GM23338 (cell line): ENCODE measurements around the gene TPK1. TPM values are rescaled to one million over a fixed set of nuclear protein-coding genes. Genes with fewer than 3 reads are reported as not detected.

Source experiments
- ATAC-seq: fragments of 200-7000 bp; cut with Tn5 transposase; 3 replicates; pipeline ENCODE4 v1.9.1; 2020
- DNase-seq: peaks from one replicate; pipeline ENCODE4 v3.0.0-alpha.2; 2015; ENCODE audit warnings: low spot score
- H2AFZ ChIP-seq: fragments of 200-600 bp; sonication (generic); 2 replicates; pipeline ENCODE4 v1.8.0; 2016; ENCODE audit warnings: antibody characterized with exemption, mild to moderate bottlenecking, moderate library complexity
- H3F3A ChIP-seq: fragments of 200-600 bp; sonication (generic); replicated peaks from 2 replicates; pipeline ENCODE4 v1.8.0; 2017; ENCODE audit warnings: antibody characterized with exemption, mixed run types, low read depth
- H3K27ac ChIP-seq: fragments of 200-600 bp; sonication (generic); 2 replicates; pipeline ENCODE4 v1.6.1; 2016; ENCODE audit warnings: low read depth
- H3K27me3 ChIP-seq: fragments of 200-600 bp; sonication (generic); 2 replicates; pipeline ENCODE4 v1.8.0; 2016; ENCODE audit warnings: mild to moderate bottlenecking, mixed run types, moderate library complexity; ENCODE audit not compliant: insufficient read depth
- H3K36me3 ChIP-seq: fragments of 200-600 bp; sonication (generic); 2 replicates; pipeline ENCODE4 v1.8.0; 2016; ENCODE audit warnings: mild to moderate bottlenecking; ENCODE audit not compliant: insufficient read depth
- H3K4me1 ChIP-seq: fragments of 200-600 bp; sonication (generic); 2 replicates; pipeline ENCODE4 v1.8.0; 2016; ENCODE audit warnings: mild to moderate bottlenecking, moderate library complexity; ENCODE audit not compliant: insufficient read depth
- H3K4me2 ChIP-seq: fragments of 200-600 bp; sonication (generic); 2 replicates; pipeline ENCODE4 v1.7.1; 2017; ENCODE audit warnings: mixed run types
- H3K4me3 ChIP-seq: fragments of 200-600 bp; sonication (generic); 2 replicates; pipeline ENCODE4 v1.6.1; 2016; ENCODE audit warnings: mixed run types
- H3K79me2 ChIP-seq: fragments of 200-600 bp; sonication (generic); replicated peaks from 2 replicates; pipeline ENCODE4 v1.8.0; 2017; ENCODE audit warnings: mild to moderate bottlenecking; ENCODE audit not compliant: insufficient read depth
- H3K9me2 ChIP-seq: fragments of 200-600 bp; sonication (generic); 2 replicates; pipeline ENCODE4 v1.8.0; 2017; ENCODE audit not compliant: insufficient read depth
- H4K20me1 ChIP-seq: fragments of 200-600 bp; sonication (generic); replicated peaks from 2 replicates; pipeline ENCODE4 v1.8.0; 2017; ENCODE audit warnings: mild to moderate bottlenecking; ENCODE audit not compliant: insufficient read depth
- H3K27ac Mint-ChIP-seq: 2 replicates; pipeline ENCODE4 v1.8.0; 2020; ENCODE audit warnings: inconsistent platforms, mild to moderate bottlenecking, moderate library complexity, mixed read lengths
- H3K27me3 Mint-ChIP-seq: 3 replicates; pipeline ENCODE4 v1.8.0; 2022; ENCODE audit warnings: low read depth, mild to moderate bottlenecking, moderate library complexity, mixed read lengths, inconsistent platforms; ENCODE audit not compliant: insufficient read depth, poor library complexity
- H3K36me3 Mint-ChIP-seq: 3 replicates; pipeline ENCODE4 v1.8.0; 2021; ENCODE audit warnings: low read depth, mild to moderate bottlenecking, inconsistent platforms, moderate library complexity, mixed read lengths
- H3K4me1 Mint-ChIP-seq: 3 replicates; pipeline ENCODE4 v1.8.0; 2020; ENCODE audit warnings: mild to moderate bottlenecking, inconsistent platforms, mixed read lengths
- H3K4me3 Mint-ChIP-seq: 3 replicates; pipeline ENCODE4 v1.8.0; 2021; ENCODE audit warnings: moderate library complexity, mild to moderate bottlenecking, inconsistent platforms, mixed read lengths
- H3K9me3 Mint-ChIP-seq: 3 replicates; pipeline ENCODE4 v1.8.0; 2020; ENCODE audit warnings: moderate library complexity, mild to moderate bottlenecking, inconsistent platforms, mixed read lengths
- CREB1 ChIP-seq: fragments of 250-450 bp; sonication (Bioruptor Pico); IDR thresholded peaks from 2 replicates; pipeline ENCODE4 v1.5.0; 2020; ENCODE audit warnings: low read depth, mild to moderate bottlenecking, moderate library complexity
- EZH2 ChIP-seq: fragments of 200-600 bp; sonication (generic); IDR thresholded peaks from one replicate; pipeline ENCODE4 v1.8.0; 2017; ENCODE audit warnings: antibody characterized with exemption, mild to moderate bottlenecking, low read depth; ENCODE audit not compliant: unreplicated experiment
- JUNB ChIP-seq: IDR thresholded peaks from one replicate; pipeline ENCODE4 v1.6.1; 2016; ENCODE audit warnings: antibody characterized with exemption; ENCODE audit not compliant: unreplicated experiment
- NANOG ChIP-seq: IDR thresholded peaks from 2 replicates; pipeline ENCODE4 v1.6.1; 2016; ENCODE audit warnings: antibody characterized with exemption, borderline replicate concordance
- POLR2AphosphoS5 ChIP-seq: IDR thresholded peaks from 2 replicates; pipeline ENCODE4 v1.6.1; 2016; ENCODE audit warnings: antibody characterized with exemption, low read depth
- STAT1 ChIP-seq: IDR thresholded peaks from one replicate; pipeline ENCODE4 v1.6.1; 2016; ENCODE audit warnings: antibody characterized with exemption; ENCODE audit not compliant: unreplicated experiment
- ZNF114 ChIP-seq: fragments of 250-450 bp; sonication (Bioruptor Pico); IDR thresholded peaks from 2 replicates; pipeline ENCODE4 v1.5.0; 2020; ENCODE audit warnings: mild to moderate bottlenecking, moderate library complexity
- ZNF331 ChIP-seq: fragments of 250-450 bp; sonication (Bioruptor Pico); IDR thresholded peaks from 2 replicates; pipeline ENCODE4 v1.5.0; 2020; ENCODE audit warnings: low read depth, mild to moderate bottlenecking, moderate library complexity
- ZNF462 ChIP-seq: fragments of 250-450 bp; sonication (Bioruptor Pico); IDR thresholded peaks from 2 replicates; pipeline ENCODE4 v1.5.0; 2020; ENCODE audit warnings: mild to moderate bottlenecking, moderate library complexity
- polyA plus RNA-seq: library from polyadenylated mRNA; unstranded; fragments of >200 nt; fragmentation: Nextera tagmentation; extraction: Ambion mirVana; gene quantifications from 2 replicates; pipeline ENCODE4 v1.2.1, GENCODE V29; 2016
- total RNA-seq: library from RNA; depleted of rRNA; stranded (reverse); fragments of >200 nt; shearing (Covaris generic); gene quantifications from 2 replicates; pipeline ENCODE4 v1.2.3, GENCODE V29; 2014

The TPK1 gene
- total and polyA plus RNA-seq, 2 experiments from 2014 or later = 2.6 to 2.9 TPM

- no peak overlapping the region for H3K27ac ChIP-seq
- Mint-ChIP-seq H3K4me1 (peaks cover 6% of the 10 kb centered on the region; the same call in 2 of the 3 replicates), H3K27ac (no peak overlapping the region), H3K27me3 (no peaks in the 10 kb centered on the region), H3K4me3 (no peak overlapping the region), H3K36me3 (no peaks in the 10 kb centered on the region), H3K9me3 (no peaks in the 10 kb centered on the region)
- no peaks in the 10 kb centered on the region for H3F3A ChIP-seq
- H3K9me2 ChIP-seq = no peaks in the 10 kb centered on the region
- no peaks in the 10 kb centered on the region for H3K27me3 ChIP-seq
- TF ChIP-seq JUNB (no peak), CREB1 (CRISPR knock-in tag) (no peak), NANOG (no peak), ZNF331 (CRISPR knock-in tag) (no peak), ZNF114 (CRISPR knock-in tag) (no peak), POLR2AphosphoS5 (no peak), EZH2 (no peak), ZNF462 (CRISPR knock-in tag) (no peak), STAT1 (no peak)
- no peak overlapping the region for H3K4me2 ChIP-seq
- no peaks in the 10 kb centered on the region for H3K4me1 ChIP-seq
- DNase-seq = no peak
- no peaks in the 10 kb centered on the region for H3K36me3 ChIP-seq
- H3K4me3 ChIP-seq = no peak overlapping the region
- ATAC-seq = no peak
- no peak overlapping the region for H2AFZ ChIP-seq
- H4K20me1 ChIP-seq = no peaks in the 10 kb centered on the region
- H3K79me2 ChIP-seq = no peaks in the 10 kb centered on the region
Measured at GRCh38 chr7:144771927-144772326, 63.9 kb downstream of the TPK1 start.
